ENCODE measurements around the gene ZNF443. TPM values are rescaled to one million over a fixed set of nuclear protein-coding genes. Genes with fewer than 3 reads are reported as not detected.

The ZNF443 gene
- total RNA-seq, 4 donors from 2014 or later = 2.8 to 4.5 (median 3.7) TPM

Other genes with a start within 250 kb of the ZNF443 start
- 10 to 100 TPM; 11.8 to 16.7 (median 13.4) TPM for gene ZNF44, start 146.1 kb downstream of the ZNF443 start, total RNA-seq
- 10 to 100 TPM in 1 of 4 donors, 1 to 10 TPM in 3; 2.1 to 14.2 (median 4.1) TPM for gene ZNF563, start 107.4 kb downstream of the ZNF443 start, total RNA-seq
- 1 to 10 TPM; 3.6 to 4.3 (median 4.1) TPM for gene ZNF442, start 75.3 kb downstream of the ZNF443 start, total RNA-seq
- 1 to 10 TPM; 3.3 to 6.8 (median 4.4) TPM for gene ZNF799, start 39.8 kb downstream of the ZNF443 start, total RNA-seq
- 1 to 10 TPM; 2.9 to 4.8 (median 4.5) TPM for gene ZNF709, start 43.8 kb upstream of the ZNF443 start, total RNA-seq
- 10 to 100 TPM; 12.0 to 20.6 (median 14.7) TPM for gene ZNF564, start 110.5 kb upstream of the ZNF443 start, total RNA-seq
- 1 to 10 TPM; 3.1 to 6.7 (median 4.8) TPM for gene ZNF490, start 169.8 kb upstream of the ZNF443 start, total RNA-seq
- 10 to 100 TPM; 36.1 to 38.7 (median 37.6) TPM for gene ZNF791, start 169.9 kb upstream of the ZNF443 start, total RNA-seq
- gene MAN2B1, start 225.7 kb upstream of the ZNF443 start, total RNA-seq = 10 to 100 TPM; 48.5 to 89.4 (median 58.5) TPM
- gene WDR83, start 225.8 kb upstream of the ZNF443 start, total RNA-seq = 10 to 100 TPM in 3 of 4 donors, 1 to 10 TPM in 1; 7.9 to 19.8 (median 16.8) TPM
- 100 to 1,000 TPM; 117 to 180 (median 160) TPM for gene DHPS, start 240.9 kb upstream of the ZNF443 start, total RNA-seq
- not detected for gene GNG14, start 247.0 kb upstream of the ZNF443 start, total RNA-seq

Measured in tibial nerve (tissue), 4 donors.